GM18505 (cell line): ENCODE measurements around the gene RABGAP1L.
"Not testable (repeated sequence)": the region's sequence is repeated elsewhere in the genome, so short reads cannot be mapped to it uniquely, and the experiment has no call there.

Experiments used
- ATAC-seq: cut with Tn5 transposase; IDR thresholded peaks from one replicate; pipeline ENCODE4 v1.9.1; 2021; ENCODE audit not compliant: unreplicated experiment
- POLR2A ChIP-seq: IDR thresholded peaks from 4 replicates; pipeline ENCODE4 v1.6.1; 2011; ENCODE audit warnings: borderline replicate concordance; ENCODE audit not compliant: insufficient read depth, insufficient read length; ENCODE audit errors: extremely low read depth

The RABGAP1L gene

DNA sequence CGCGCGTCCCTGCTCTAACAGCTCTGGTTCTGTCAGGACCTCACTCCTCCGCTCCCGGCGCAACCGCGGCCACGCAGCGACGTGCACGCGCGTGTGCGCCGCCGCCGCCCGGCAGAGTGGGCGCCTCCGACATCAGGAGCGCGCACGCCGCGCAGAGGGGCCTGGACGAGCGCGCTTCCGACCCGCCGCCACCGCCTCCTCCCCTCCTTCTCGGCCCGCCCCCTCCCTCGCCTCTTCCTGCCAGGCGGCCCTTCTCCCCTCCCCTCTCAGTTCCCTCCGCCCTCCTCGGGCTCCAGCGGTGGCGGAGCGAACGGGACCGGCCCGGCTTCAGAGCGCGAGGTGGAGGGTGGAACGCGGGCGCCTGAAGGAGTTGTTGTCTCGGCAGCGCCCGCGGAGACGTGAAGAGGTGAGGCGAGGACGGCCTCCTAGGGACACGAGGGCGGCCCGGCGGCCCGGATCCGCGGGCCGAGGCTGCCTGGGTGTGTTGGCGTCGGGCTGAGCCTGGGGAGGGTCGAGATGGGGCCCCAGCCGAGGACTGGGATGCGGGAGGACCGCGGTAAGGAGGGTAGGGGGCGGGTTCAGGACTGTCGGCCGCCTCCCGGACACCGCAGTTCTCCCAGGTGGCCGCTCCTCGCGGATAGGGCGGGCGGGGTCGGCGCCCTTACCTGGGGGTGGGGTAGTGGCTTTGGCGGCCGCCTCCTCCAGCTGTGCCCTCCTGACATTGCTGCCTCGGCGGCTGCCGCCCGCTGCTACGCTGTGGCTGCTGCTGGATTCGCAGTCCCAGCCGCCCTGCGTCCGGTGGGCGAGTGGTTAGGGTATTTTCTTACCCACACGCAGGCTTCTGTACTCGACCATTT is at the start of gene RABGAP1L:
Gene RABGAP1L, plus strand, starts transcription at position 269 of the 857 bp plus-strand sequence.
- peak; percentile 88 for TF ChIP-seq POLR2A
- ATAC-seq: peak; percentile 68

GRCh38 chr1:174110053-174110452 is 49.3 kb upstream of the RABGAP1L start:
- TF ChIP-seq POLR2A: no peak
- ATAC-seq: no peak

- TF ChIP-seq POLR2A: no peak
- ATAC-seq: no peak
These were observed 46.7 kb upstream of the RABGAP1L start for GRCh38 chr1:174112489-174113162.

DNA sequence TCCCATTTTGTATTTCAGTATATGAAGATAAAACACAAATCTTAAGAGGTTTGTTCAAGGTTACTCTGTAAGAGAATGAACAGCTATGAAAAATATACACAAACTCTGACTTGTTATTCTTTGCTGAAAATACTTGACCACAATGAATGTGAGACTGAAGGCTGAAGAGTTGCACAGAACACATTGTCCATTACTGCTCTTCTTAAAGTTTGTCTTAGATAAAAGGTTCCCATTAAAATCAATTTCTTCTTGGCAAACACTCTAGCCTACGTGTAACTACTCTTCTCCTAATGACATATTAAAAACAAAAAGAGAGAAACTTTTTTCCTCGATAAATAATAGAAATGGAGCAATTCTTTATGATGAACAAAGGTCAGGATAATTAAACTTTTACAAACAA is 45.2 kb upstream of the RABGAP1L start:
- ATAC-seq: no peak
- TF ChIP-seq POLR2A: no peak

GRCh38 chr1:174114788-174115448 is 44.4 kb upstream of the RABGAP1L start:
- no peak for TF ChIP-seq POLR2A
- ATAC-seq: no peak

DNA sequence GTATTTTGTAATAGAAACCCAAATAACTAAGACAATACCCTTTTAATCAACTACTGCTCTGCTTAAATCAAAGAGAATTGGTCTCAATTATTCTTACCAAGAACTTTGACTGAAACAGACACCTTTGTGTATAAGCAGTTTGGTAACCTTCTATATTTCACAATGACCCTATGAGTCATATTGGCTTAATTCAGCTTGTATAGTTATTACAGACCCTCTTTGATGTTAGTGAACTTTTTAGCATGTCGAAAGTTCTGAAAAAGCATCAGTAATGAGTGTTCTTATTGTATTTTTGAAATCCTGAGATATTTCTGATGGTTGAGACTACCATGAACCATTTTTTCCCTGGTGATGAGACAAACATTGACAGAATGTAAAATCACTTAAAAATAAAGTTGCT is 43.3 kb upstream of the RABGAP1L start:
- no peak for TF ChIP-seq POLR2A
- ATAC-seq: no peak

GRCh38 chr1:174118751-174119150 is 40.6 kb upstream of the RABGAP1L start:
- no peak for TF ChIP-seq POLR2A
- ATAC-seq: no peak

DNA sequence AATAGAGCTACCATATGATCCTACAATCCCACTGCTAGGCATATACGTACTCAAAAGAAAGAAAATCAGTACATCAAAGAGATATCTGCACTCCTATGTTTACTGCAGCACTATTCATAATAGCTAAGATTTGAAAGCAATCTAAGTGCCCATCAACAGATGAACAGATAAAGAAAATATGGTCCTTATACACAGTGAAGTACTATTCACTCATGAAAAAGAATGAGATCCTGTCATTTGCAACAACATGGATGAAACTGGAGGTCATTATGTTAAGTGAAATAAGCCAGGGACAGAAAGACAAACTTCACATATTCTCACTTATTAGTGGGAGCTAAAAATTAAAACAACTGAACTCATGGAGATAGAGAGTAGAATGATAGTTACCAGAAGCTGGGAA is 37.0 kb upstream of the RABGAP1L start:
- not testable (repeated sequence) for ATAC-seq

GRCh38 chr1:174123843-174124242 is 35.5 kb upstream of the RABGAP1L start:
- no peak for TF ChIP-seq POLR2A
- no peak for ATAC-seq

DNA sequence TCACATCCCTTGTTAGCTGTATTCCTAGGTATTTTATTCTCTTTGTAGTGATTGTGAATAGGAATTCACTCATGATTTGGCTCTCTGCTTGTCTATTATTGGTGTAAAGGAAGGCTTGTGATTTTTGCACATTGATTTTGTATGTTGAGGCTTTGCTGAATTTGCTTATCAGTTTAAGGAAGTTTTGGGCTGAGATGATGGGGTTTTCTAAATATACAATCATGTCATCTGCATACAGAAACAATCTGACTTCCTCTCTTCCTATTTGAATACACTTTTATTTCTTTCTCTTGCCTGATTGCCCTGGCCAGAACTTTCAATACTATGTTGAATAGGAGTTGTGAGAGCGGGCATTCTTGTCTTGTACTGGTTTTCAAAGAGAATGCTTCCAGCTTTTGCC is 32.1 kb upstream of the RABGAP1L start:
- ATAC-seq: not testable (repeated sequence)

- no peak for ATAC-seq
- no peak for TF ChIP-seq POLR2A
These were observed 28.2 kb upstream of the RABGAP1L start for GRCh38 chr1:174131032-174131638.

DNA sequence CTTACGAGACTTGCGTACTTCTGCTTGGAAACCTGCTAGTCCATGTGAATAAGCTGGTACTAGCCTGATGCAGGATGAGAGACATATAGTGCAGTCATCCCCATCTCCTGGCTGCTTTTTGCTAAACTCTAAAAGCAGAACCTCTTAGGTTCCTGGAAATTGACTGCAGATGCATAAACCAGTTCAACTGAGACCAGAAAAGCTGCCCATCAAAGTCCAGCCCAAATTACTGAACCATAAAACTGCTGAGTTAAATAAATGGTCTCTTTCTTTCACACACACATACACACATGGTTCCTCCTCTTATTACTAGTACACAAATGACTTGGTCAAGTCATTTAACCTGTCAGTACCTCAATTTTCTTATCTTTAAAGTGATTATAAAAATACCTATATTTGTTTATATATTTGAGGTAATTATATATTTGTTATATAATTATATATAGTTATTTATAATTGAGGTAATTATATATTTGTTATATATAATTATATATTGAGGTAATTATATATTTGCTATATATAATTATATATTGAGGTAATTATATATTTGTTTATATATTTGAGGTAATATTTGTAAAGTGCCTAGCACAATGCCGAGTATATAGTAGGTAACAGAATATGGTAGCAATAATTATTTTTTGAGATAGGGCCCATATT is 25.2 kb upstream of the RABGAP1L start:
- peak; percentile 80 for ATAC-seq
- no peak for TF ChIP-seq POLR2A

GRCh38 chr1:174135211-174135610 is 24.1 kb upstream of the RABGAP1L start:
- no peak for TF ChIP-seq POLR2A
- ATAC-seq: no peak
